GM18870 (cell line): ENCODE measurements around the gene RASA3.
"Not testable (repeated sequence)": the region's sequence is repeated elsewhere in the genome, so short reads cannot be mapped to it uniquely, and the experiment has no call there.

Source experiments
- ATAC-seq: cut with Tn5 transposase; IDR thresholded peaks from one replicate; pipeline ENCODE4 v1.9.1; 2021; ENCODE audit warnings: moderate library complexity; ENCODE audit not compliant: unreplicated experiment

RASA3 gene

GRCh38 chr13:114132419-114133121 is at the start of gene RASA3:
TSS of gene RASA3 (minus strand) at chr13:114132623. CDS start at chr13:114132489, 134 bp downstream.
- ATAC-seq: no peak

GRCh38 chr13:114179087-114179658 is 46.8 kb upstream of the RASA3 start, which contains the start of gene CFAP97D2:
TSS of gene CFAP97D2 (plus strand) at chr13:114179257. CDS start at chr13:114179331, 74 bp downstream.
- ATAC-seq: no peak

GRCh38 chr13:114177245-114178010 is 45.0 kb upstream of the RASA3 start:
- no peak for ATAC-seq

- ATAC-seq: not testable (repeated sequence)
Measured at GRCh38 chr13:114176359-114176902, 44.0 kb upstream of the RASA3 start.

- no peak for ATAC-seq
Measured at GRCh38 chr13:114174529-114174961, 42.1 kb upstream of the RASA3 start.

GRCh38 chr13:114173745-114174144 is 41.3 kb upstream of the RASA3 start:
- no peak for ATAC-seq

- ATAC-seq: no peak
Measured at GRCh38 chr13:114173272-114173671, 40.8 kb upstream of the RASA3 start.

- ATAC-seq: no peak
Measured at GRCh38 chr13:114167885-114168284, 35.5 kb upstream of the RASA3 start.

GRCh38 chr13:114167426-114167825 is 35.0 kb upstream of the RASA3 start:
- ATAC-seq: no peak

- no peak for ATAC-seq
Measured at GRCh38 chr13:114166381-114167131, 34.1 kb upstream of the RASA3 start.

GRCh38 chr13:114164681-114165429 is 32.4 kb upstream of the RASA3 start:
- no peak for ATAC-seq

GRCh38 chr13:114164053-114164452 is 31.6 kb upstream of the RASA3 start:
- ATAC-seq: no peak

GRCh38 chr13:114162533-114162922 is 30.1 kb upstream of the RASA3 start:
- ATAC-seq: no peak

- no peak for ATAC-seq
Measured at GRCh38 chr13:114161644-114162532, 29.5 kb upstream of the RASA3 start.

- no peak for ATAC-seq
Measured at GRCh38 chr13:114161028-114161556, 28.7 kb upstream of the RASA3 start.

GRCh38 chr13:114158869-114159666 is 26.6 kb upstream of the RASA3 start:
- not testable (repeated sequence) for ATAC-seq

- no peak for ATAC-seq
Measured at GRCh38 chr13:114157869-114158495, 25.6 kb upstream of the RASA3 start.
